ENCODE results near the gene FBXW4.

GRCh38 chr10:101607124-101607523 is 87.8 kb downstream of the FBXW4 start:
- no peak for TF ChIP-seq CTCF (IDR thresholded peaks at IDR 0.05)
- no peak for TF ChIP-seq POLR2A (IDR thresholded peaks at IDR 0.05)

All from uterus (tissue), 2 donors.